ENCODE data around the gene OXCT1.
A peak's percentile ranks its signal among the peaks of the same experiment; 100 is the strongest.

Gene OXCT1

DNA sequence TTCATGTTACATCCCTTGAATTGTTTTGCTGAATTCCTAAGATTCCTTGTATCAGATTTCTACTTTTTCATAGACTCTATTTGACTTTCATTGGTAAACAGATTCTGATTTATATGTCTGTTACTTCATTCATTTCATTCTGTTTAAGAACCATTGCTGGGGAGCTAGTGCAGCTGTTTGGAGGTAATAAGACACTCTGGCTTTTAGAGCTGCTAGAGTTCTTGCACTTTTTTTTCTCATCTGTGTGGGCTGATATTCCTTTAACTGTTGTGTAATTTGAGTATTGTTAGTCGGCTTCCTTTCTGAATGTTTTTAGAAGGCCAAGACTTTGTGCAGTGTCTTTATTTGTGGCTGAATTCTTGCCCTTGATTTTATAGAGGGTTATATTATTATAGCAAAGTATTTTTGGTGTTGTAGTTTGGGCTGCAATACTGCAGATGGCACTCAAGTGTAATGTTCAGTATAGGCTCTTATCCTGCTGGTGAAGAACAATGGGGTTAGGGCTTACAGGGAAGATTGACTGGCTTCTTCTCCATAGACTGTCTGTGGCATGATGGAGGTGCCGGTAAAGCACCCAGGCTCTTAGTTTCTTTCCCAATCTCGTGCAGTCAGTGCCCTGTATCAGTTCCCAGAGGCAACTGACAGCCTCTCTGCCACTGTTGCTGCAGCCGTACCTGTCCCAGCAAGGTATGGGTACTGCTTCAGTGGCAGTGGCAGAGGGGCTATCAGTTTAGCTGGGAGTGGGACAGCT, 162.2 kb downstream of the OXCT1 start:
- DNase-seq, result peak in 1 of 2 experiments; percentile 47

DNA sequence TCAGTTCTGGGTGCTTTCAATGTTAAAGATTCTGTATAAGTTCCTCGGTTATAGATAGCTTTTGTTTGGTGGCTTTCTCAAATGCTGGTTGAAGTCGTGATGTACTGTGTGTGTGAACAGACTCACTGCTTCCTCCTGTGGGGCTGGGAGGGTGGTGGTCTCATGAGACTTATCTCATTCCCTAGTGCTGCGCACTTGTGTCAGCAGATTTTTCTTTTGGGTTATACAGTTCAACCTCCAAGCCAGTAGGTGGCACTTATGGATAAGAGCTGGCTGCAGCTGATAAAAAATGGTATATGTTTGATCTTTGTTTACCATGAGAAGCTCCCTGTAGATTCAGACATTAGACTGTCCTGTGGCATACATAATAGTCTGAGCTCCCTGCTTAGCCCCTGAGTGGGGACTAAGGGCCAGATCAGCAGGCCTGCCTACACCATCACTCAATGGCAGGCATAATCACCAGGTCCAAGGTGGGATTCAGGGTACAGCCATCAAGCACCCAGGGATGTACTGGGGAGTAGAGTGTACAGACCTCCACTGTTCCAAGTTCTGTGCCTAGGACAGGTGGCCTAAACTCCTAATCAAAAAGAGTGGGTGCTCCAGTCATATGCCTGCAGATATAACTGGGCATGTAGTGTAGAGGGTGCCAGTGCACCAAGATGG, 174.2 kb downstream of the OXCT1 start:
- peak in 1 of 2 experiments; percentile 13 for DNase-seq

DNA sequence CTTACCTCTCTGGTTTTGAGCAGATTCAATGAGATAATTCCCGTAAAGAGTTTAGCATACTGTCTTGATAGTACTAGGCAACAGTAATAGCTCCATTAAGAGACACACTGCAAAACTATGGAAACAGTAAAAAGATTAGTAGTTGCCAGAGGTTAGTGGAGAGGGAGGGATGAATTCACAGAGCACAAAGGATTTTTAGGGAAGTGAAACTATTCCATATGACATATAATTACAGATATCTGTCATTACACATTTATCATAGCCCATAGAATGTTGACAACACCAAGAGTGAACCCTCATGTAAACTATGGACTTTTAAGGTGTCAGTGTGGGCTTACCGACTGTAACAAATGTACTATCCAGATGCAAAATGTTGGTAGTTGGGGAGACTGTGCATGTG, 183.5 kb downstream of the OXCT1 start:
- no peak for DNase-seq

GRCh38 chr5:41686191-41686590, 184.0 kb downstream of the OXCT1 start:
- DNase-seq, result no peak

DNA sequence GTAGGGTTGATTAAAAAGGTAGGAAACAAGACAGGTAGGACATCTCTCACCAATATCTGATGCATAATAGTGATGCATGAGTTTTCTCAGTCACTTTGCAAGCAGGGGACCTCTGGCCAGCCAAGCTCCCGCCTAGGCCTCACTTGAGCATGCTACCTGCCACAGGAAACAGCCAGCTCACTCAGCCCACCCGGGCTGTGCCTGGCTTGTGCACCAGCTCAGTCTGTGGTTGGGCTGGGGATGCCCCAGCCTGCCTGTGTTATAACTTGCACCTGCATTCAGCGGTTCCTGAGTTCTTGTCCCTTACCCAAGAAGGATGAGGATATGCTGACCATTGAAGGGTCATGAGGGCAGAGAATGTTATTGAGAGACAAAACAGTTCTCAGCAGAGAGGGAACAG, 187.0 kb downstream of the OXCT1 start:
- DNase-seq, result no peak

GRCh38 chr5:41682641-41683040, 187.6 kb downstream of the OXCT1 start:
- no peak for DNase-seq

- DNase-seq, result no peak
Measured at GRCh38 chr5:41681840-41682239, 188.4 kb downstream of the OXCT1 start.

Measured in SW 1271 (cell line).